GM18505 (cell line): ENCODE results near the gene DHRS7B.
"Not testable (repeated sequence)": the region's sequence is repeated elsewhere in the genome, so short reads cannot be mapped to it uniquely, and the experiment has no call there.

Experiments used
- ATAC-seq: cut with Tn5 transposase; IDR thresholded peaks from one replicate; pipeline ENCODE4 v1.9.1; 2021; ENCODE audit not compliant: unreplicated experiment
- POLR2A ChIP-seq: IDR thresholded peaks from 4 replicates; pipeline ENCODE4 v1.6.1; 2011; ENCODE audit warnings: borderline replicate concordance; ENCODE audit not compliant: insufficient read depth, insufficient read length; ENCODE audit errors: extremely low read depth

DHRS7B gene

GRCh38 chr17:21126645-21127508, at the start of gene DHRS7B:
Gene DHRS7B, plus strand, starts transcription at chr17:21126964. Its CDS starts 8 bp downstream, at chr17:21126972.
- peak; percentile 94 for ATAC-seq
- peak; percentile 93 for TF ChIP-seq POLR2A

GRCh38 chr17:21077281-21077680, 49.5 kb upstream of the DHRS7B start:
- no peak for ATAC-seq
- no peak for TF ChIP-seq POLR2A

- no peak for ATAC-seq
- TF ChIP-seq POLR2A: no peak
Measured at GRCh38 chr17:21078016-21078780, 48.6 kb upstream of the DHRS7B start.

- no peak for TF ChIP-seq POLR2A
- no peak for ATAC-seq
Measured at GRCh38 chr17:21079196-21079595, 47.6 kb upstream of the DHRS7B start.

GRCh38 chr17:21082001-21082436, 44.7 kb upstream of the DHRS7B start:
- no peak for ATAC-seq

GRCh38 chr17:21085280-21085679, 41.5 kb upstream of the DHRS7B start:
- not testable (repeated sequence) for ATAC-seq

More at GRCh38 chr17:21082001-21082436, 44.7 kb upstream of the DHRS7B start:
- TF ChIP-seq POLR2A: no peak

- ATAC-seq: no peak
- no peak for TF ChIP-seq POLR2A
Measured at GRCh38 chr17:21085707-21086106, 41.1 kb upstream of the DHRS7B start.

GRCh38 chr17:21089145-21089544, 37.6 kb upstream of the DHRS7B start:
- no peak for ATAC-seq
- no peak for TF ChIP-seq POLR2A

- peak; percentile 61 for ATAC-seq
- TF ChIP-seq POLR2A: no peak
Measured at GRCh38 chr17:21089933-21090901, 36.5 kb upstream of the DHRS7B start.

GRCh38 chr17:21090902-21091618, 35.7 kb upstream of the DHRS7B start:
- TF ChIP-seq POLR2A: no peak
- ATAC-seq: no peak

- ATAC-seq: no peak
- TF ChIP-seq POLR2A: no peak
Measured at GRCh38 chr17:21094298-21094704, 32.5 kb upstream of the DHRS7B start.

- no peak for ATAC-seq
- no peak for TF ChIP-seq POLR2A
Measured at GRCh38 chr17:21095735-21096134, 31.0 kb upstream of the DHRS7B start.
